BJ (cell line): Measurements from ENCODE around the gene ATE1. TPM values are rescaled to one million over a fixed set of nuclear protein-coding genes. Genes with fewer than 3 reads are reported as not detected.

Source experiments
- CTCF ChIA-PET: fragments of 350-600 bp; formaldehyde crosslinking; extraction: SDS; loops from one replicate; lab custom pipeline; 2021; ENCODE audit warnings: antibody characterized with exemption, inconsistent platforms; lab: Yijun Ruan, JAX
- POLR2A ChIA-PET: fragments of 300-600 bp; sonication (Branson Sonifier 250); formaldehyde crosslinking; extraction: SDS; loops from one replicate; lab custom pipeline; 2021; ENCODE audit warnings: antibody characterized with exemption; lab: Charles Lee
- DNase-seq: peaks from one replicate; pipeline ENCODE4 v3.0.0-alpha.2; 2011; ENCODE audit warnings: low read depth
- H3K27me3 ChIP-seq: 2 replicates; pipeline ENCODE4 v1.6.0; 2011; ENCODE audit warnings: low read length; ENCODE audit not compliant: control insufficient read depth, insufficient read depth
- H3K36me3 ChIP-seq: 2 replicates; pipeline ENCODE4 v1.5.1; 2011; ENCODE audit warnings: low read length; ENCODE audit not compliant: control insufficient read depth, insufficient read depth
- H3K4me3 ChIP-seq: 2 replicates; pipeline ENCODE4 v1.5.1; 2011; ENCODE audit warnings: low read depth, mild to moderate bottlenecking, control low read depth, low read length
- polyA plus RNA-seq: library from polyadenylated mRNA; depleted of rRNA; stranded (reverse); fragments of >200 nt; gene quantifications from 2 replicates; pipeline ENCODE4 v1.2.3, GENCODE V29; 2011
- TF ChIP-seq, protein P1 (sequence below): IDR thresholded peaks from 2 replicates; pipeline ENCODE4 v1.5.1; 2011; ENCODE audit warnings: low read depth, mild to moderate bottlenecking, control low read depth, inconsistent platforms, low read length, moderate library complexity; ENCODE audit not compliant: insufficient read depth

The ATE1 gene
- polyA plus RNA-seq, 1 experiment: 7.4 TPM

DNA sequence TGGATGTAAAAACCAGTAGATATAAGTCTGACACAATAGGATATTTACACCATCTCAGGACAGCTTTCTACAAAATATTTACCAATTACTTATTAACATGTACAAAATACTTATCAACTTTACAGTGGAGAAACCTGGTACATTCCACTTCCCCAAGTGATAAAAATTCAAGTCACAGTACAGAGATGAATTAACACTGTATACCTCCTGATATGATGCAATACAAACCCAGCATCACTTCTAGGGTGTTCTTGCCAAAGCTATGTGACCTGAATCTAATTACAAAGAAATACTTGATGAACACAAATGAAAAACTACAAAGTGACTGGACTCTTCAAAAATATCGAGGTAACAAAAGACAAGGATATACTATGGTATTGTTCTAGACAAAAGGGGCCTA is 173.2 kb downstream of the ATE1 start:
- TF ChIP-seq, protein P1, sequence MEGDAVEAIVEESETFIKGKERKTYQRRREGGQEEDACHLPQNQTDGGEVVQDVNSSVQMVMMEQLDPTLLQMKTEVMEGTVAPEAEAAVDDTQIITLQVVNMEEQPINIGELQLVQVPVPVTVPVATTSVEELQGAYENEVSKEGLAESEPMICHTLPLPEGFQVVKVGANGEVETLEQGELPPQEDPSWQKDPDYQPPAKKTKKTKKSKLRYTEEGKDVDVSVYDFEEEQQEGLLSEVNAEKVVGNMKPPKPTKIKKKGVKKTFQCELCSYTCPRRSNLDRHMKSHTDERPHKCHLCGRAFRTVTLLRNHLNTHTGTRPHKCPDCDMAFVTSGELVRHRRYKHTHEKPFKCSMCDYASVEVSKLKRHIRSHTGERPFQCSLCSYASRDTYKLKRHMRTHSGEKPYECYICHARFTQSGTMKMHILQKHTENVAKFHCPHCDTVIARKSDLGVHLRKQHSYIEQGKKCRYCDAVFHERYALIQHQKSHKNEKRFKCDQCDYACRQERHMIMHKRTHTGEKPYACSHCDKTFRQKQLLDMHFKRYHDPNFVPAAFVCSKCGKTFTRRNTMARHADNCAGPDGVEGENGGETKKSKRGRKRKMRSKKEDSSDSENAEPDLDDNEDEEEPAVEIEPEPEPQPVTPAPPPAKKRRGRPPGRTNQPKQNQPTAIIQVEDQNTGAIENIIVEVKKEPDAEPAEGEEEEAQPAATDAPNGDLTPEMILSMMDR: no peak
- no peak overlapping the region for H3K4me3 ChIP-seq
- ChIA-PET POLR2A (no interaction called here), CTCF (no interaction called here)
- H3K27me3 ChIP-seq: no peaks in the 10 kb centered on the region
- no peak for DNase-seq
- H3K36me3 ChIP-seq: no peaks in the 10 kb centered on the region

DNA sequence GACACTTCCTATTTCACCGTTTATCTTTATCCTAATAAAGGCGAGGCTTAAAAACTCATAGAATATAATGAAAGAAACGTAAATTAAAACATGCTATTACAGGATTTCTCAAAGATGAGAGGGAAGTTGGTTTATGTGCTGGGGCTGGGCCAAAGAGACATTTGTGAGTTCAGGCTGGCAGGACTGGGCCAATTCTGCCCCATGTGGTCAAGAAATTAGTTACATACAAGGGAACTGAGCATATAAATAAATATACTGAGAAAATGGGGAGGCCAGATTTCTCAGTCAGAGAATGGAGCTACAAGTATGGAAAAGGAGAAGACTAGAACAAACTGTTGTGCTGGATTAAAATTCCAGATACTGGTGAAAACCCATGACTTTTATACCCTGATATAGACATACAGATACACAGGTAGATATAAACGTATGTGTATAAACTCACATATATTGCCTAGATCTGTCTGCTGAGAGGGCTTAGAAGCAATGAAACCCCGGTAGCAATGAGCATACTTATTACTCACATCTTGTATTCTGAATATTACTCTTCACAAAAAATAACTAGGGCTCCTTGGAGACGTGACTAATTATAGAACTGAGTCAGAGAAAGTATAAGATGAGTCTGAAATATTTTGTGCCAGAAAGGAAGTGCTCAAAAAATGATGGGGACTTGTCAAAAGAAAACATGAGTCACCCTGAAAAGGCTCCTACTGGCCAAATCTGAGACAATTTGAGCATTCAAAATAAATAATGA is 173.9 kb downstream of the ATE1 start:
- H3K4me3 ChIP-seq: no peak overlapping the region
- DNase-seq: peak; percentile 46
- ChIA-PET CTCF (interaction anchor here (0.6 kb wide), 1 partner anchor 36 kb away, joined by 4 read pairs; no protein-coding TSS in a partner anchor), POLR2A (interaction anchor here (0.6 kb wide), 1 partner anchor 633 kb away, joined by 3 read pairs; no protein-coding TSS in a partner anchor)
- H3K36me3 ChIP-seq: no peaks in the 10 kb centered on the region
- H3K27me3 ChIP-seq: no peaks in the 10 kb centered on the region
- TF ChIP-seq, protein P1: peak; percentile 40; the same call in 1 of the 2 replicates

DNA sequence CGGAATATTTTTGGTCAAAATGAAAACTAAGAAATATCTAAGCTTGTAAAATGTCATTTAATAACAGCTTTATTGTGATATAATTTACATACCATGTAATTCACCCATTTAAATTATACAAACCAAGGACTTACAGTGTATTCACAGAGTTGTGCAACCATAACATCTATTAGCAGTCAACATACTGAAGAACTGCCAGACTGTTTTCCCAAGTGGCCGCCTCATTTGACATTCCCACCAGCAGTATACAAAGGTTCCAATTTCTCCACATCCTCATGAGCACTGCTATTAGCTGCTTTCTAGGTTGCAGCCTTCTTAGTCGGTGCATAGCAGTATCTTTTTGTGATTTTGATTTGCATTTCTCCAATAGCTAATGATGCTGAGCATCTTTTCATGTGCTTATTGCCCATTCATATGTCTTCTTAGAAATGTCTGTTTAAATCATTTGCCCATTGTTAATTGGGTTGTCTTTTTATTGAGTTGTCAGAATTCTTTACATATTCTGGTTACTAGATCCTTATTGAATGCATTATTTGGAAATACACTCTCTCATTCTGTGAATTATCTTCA is 176.6 kb downstream of the ATE1 start:
- no peak overlapping the region for H3K4me3 ChIP-seq
- CTCF ChIA-PET: interaction anchor here (0.7 kb wide), 1 partner anchor 16 kb away, joined by 3 read pairs; no protein-coding TSS in a partner anchor
- TF ChIP-seq, protein P1: no peak
- POLR2A ChIA-PET: no interaction called here
- DNase-seq: no peak
- H3K27me3 ChIP-seq: no peaks in the 10 kb centered on the region
- no peaks in the 10 kb centered on the region for H3K36me3 ChIP-seq

- Histone ChIP-seq H3K36me3 (peaks cover 2% of the 10 kb centered on the region; the same call in 1 of the 2 replicates), H3K27me3 (no peaks in the 10 kb centered on the region), H3K4me3 (no peak overlapping the region)
- POLR2A ChIA-PET: no interaction called here
- no peak for DNase-seq
- CTCF ChIA-PET: interaction anchor here (0.6 to 2.1 kb wide), 2 partner anchors 13 to 138 kb away, joined by 4 to 6 read pairs; no protein-coding TSS in a partner anchor
- TF ChIP-seq, protein P1: no peak
Observed at GRCh38 chr10:121747163-121747775, 180.6 kb downstream of the ATE1 start.

GRCh38 chr10:121741248-121741792 is 186.5 kb downstream of the ATE1 start:
- DNase-seq: no peak
- no peak overlapping the region for H3K4me3 ChIP-seq
- TF ChIP-seq, protein P1: no peak
- peaks cover 2% of the 10 kb centered on the region; the same call in 1 of the 2 replicates for H3K36me3 ChIP-seq
- ChIA-PET CTCF (interaction anchor here (0.5 kb wide), 1 partner anchor 1380 kb away, joined by 3 read pairs; no protein-coding TSS in a partner anchor), POLR2A (no interaction called here)
- H3K27me3 ChIP-seq: no peaks in the 10 kb centered on the region
